ENCODE results near the gene TNNI3K. TPM values are rescaled to one million over a fixed set of nuclear protein-coding genes. Genes with fewer than 3 reads are reported as not detected.

Gene TNNI3K
- total RNA-seq, 2 donors from 2014 or later: 0.52 to 1.2 TPM

GRCh38 chr1:74333244-74333643 lies 98.1 kb downstream of the TNNI3K start:
- Mint-ChIP-seq H3K4me1 (no peaks in the 10 kb centered on the region), H3K27me3 (no peaks in the 10 kb centered on the region), H3K27ac (no peak overlapping the region), H3K9me3 (no peaks in the 10 kb centered on the region), H3K36me3 (ENCODE audit: low read depth) (no peaks in the 10 kb centered on the region), H3K4me3 (no peak overlapping the region)
- no peak for ATAC-seq (replicated peaks)

GRCh38 chr1:74334147-74334546 lies 99.0 kb downstream of the TNNI3K start:
- no peak for ATAC-seq (replicated peaks)
- Mint-ChIP-seq H3K36me3 (ENCODE audit: low read depth) (no peaks in the 10 kb centered on the region), H3K4me3 (no peak overlapping the region), H3K9me3 (no peaks in the 10 kb centered on the region), H3K27ac (no peak overlapping the region), H3K4me1 (no peaks in the 10 kb centered on the region), H3K27me3 (no peaks in the 10 kb centered on the region)

- ATAC-seq (replicated peaks): no peak
- Mint-ChIP-seq H3K4me1 (no peaks in the 10 kb centered on the region), H3K36me3 (ENCODE audit: low read depth) (no peaks in the 10 kb centered on the region), H3K4me3 (no peak overlapping the region), H3K27me3 (no peaks in the 10 kb centered on the region), H3K27ac (no peak overlapping the region), H3K9me3 (no peaks in the 10 kb centered on the region)
These were observed 105.5 kb downstream of the TNNI3K start for GRCh38 chr1:74340656-74341055.

- H3K4me3 Mint-ChIP-seq: no peak overlapping the region
- no peak for ATAC-seq (replicated peaks)
- H3K27ac Mint-ChIP-seq: no peak overlapping the region
- H3K4me1 Mint-ChIP-seq: no peaks in the 10 kb centered on the region
- H3K36me3 Mint-ChIP-seq (ENCODE audit: low read depth): no peaks in the 10 kb centered on the region
- no peaks in the 10 kb centered on the region for H3K27me3 Mint-ChIP-seq
- no peaks in the 10 kb centered on the region for H3K9me3 Mint-ChIP-seq
These were observed 106.6 kb downstream of the TNNI3K start for GRCh38 chr1:74341702-74342339.

GRCh38 chr1:74343216-74343615 lies 108.0 kb downstream of the TNNI3K start:
- no peak for ATAC-seq (replicated peaks)
- Mint-ChIP-seq H3K27ac (no peak overlapping the region), H3K4me1 (no peaks in the 10 kb centered on the region), H3K4me3 (no peak overlapping the region), H3K36me3 (ENCODE audit: low read depth) (no peaks in the 10 kb centered on the region), H3K9me3 (no peaks in the 10 kb centered on the region), H3K27me3 (no peaks in the 10 kb centered on the region)

GRCh38 chr1:74344387-74344786 lies 109.2 kb downstream of the TNNI3K start:
- ATAC-seq (replicated peaks): no peak
- no peaks in the 10 kb centered on the region for H3K4me1 Mint-ChIP-seq
- no peaks in the 10 kb centered on the region for H3K36me3 Mint-ChIP-seq (ENCODE audit: low read depth)
- H3K4me3 Mint-ChIP-seq: no peak overlapping the region
- H3K27ac Mint-ChIP-seq: no peak overlapping the region
- no peaks in the 10 kb centered on the region for H3K27me3 Mint-ChIP-seq
- no peaks in the 10 kb centered on the region for H3K9me3 Mint-ChIP-seq

GRCh38 chr1:74356493-74356892 lies 121.3 kb downstream of the TNNI3K start:
- no peak overlapping the region for H3K27ac Mint-ChIP-seq
- H3K4me3 Mint-ChIP-seq: no peak overlapping the region
- no peak for ATAC-seq (replicated peaks)
- no peaks in the 10 kb centered on the region for H3K27me3 Mint-ChIP-seq
- H3K4me1 Mint-ChIP-seq: no peaks in the 10 kb centered on the region
- peaks cover 4% of the 10 kb centered on the region for H3K9me3 Mint-ChIP-seq
- no peaks in the 10 kb centered on the region for H3K36me3 Mint-ChIP-seq (ENCODE audit: low read depth)

GRCh38 chr1:74357150-74357549 lies 122.0 kb downstream of the TNNI3K start:
- H3K4me1 Mint-ChIP-seq: no peaks in the 10 kb centered on the region
- peaks cover 4% of the 10 kb centered on the region for H3K9me3 Mint-ChIP-seq
- H3K27me3 Mint-ChIP-seq: no peaks in the 10 kb centered on the region
- no peak overlapping the region for H3K27ac Mint-ChIP-seq
- no peak overlapping the region for H3K4me3 Mint-ChIP-seq
- no peak for ATAC-seq (replicated peaks)
- H3K36me3 Mint-ChIP-seq (ENCODE audit: low read depth): no peaks in the 10 kb centered on the region

GRCh38 chr1:74357756-74358155 lies 122.6 kb downstream of the TNNI3K start:
- peaks cover 4% of the 10 kb centered on the region for H3K9me3 Mint-ChIP-seq
- no peaks in the 10 kb centered on the region for H3K4me1 Mint-ChIP-seq
- ATAC-seq (replicated peaks): no peak
- H3K27me3 Mint-ChIP-seq: no peaks in the 10 kb centered on the region
- H3K4me3 Mint-ChIP-seq: no peak overlapping the region
- H3K36me3 Mint-ChIP-seq (ENCODE audit: low read depth): no peaks in the 10 kb centered on the region
- no peak overlapping the region for H3K27ac Mint-ChIP-seq

- no peak for ATAC-seq (replicated peaks)
- no peaks in the 10 kb centered on the region for H3K4me1 Mint-ChIP-seq
- H3K27me3 Mint-ChIP-seq: no peaks in the 10 kb centered on the region
- no peak overlapping the region for H3K4me3 Mint-ChIP-seq
- H3K9me3 Mint-ChIP-seq: peaks cover 4% of the 10 kb centered on the region
- H3K27ac Mint-ChIP-seq: no peak overlapping the region
- no peaks in the 10 kb centered on the region for H3K36me3 Mint-ChIP-seq (ENCODE audit: low read depth)
These were observed 127.5 kb downstream of the TNNI3K start for GRCh38 chr1:74362691-74363090.

GRCh38 chr1:74363220-74363619 lies 128.0 kb downstream of the TNNI3K start:
- Mint-ChIP-seq H3K27ac (no peak overlapping the region), H3K4me1 (no peaks in the 10 kb centered on the region), H3K4me3 (no peak overlapping the region), H3K36me3 (ENCODE audit: low read depth) (no peaks in the 10 kb centered on the region), H3K27me3 (no peaks in the 10 kb centered on the region), H3K9me3 (peaks cover 4% of the 10 kb centered on the region)
- ATAC-seq (replicated peaks): no peak

GRCh38 chr1:74367175-74367813 lies 132.1 kb downstream of the TNNI3K start:
- no peaks in the 10 kb centered on the region for H3K4me1 Mint-ChIP-seq
- H3K4me3 Mint-ChIP-seq: no peak overlapping the region
- no peak for ATAC-seq (replicated peaks)
- no peak overlapping the region for H3K27ac Mint-ChIP-seq
- H3K9me3 Mint-ChIP-seq: no peaks in the 10 kb centered on the region
- H3K27me3 Mint-ChIP-seq: no peaks in the 10 kb centered on the region
- no peaks in the 10 kb centered on the region for H3K36me3 Mint-ChIP-seq (ENCODE audit: low read depth)

- Mint-ChIP-seq H3K4me3 (no peak overlapping the region), H3K9me3 (no peaks in the 10 kb centered on the region), H3K4me1 (no peaks in the 10 kb centered on the region), H3K36me3 (ENCODE audit: low read depth) (no peaks in the 10 kb centered on the region), H3K27ac (no peak overlapping the region), H3K27me3 (no peaks in the 10 kb centered on the region)
- ATAC-seq (replicated peaks): no peak
These were observed 133.1 kb downstream of the TNNI3K start for GRCh38 chr1:74368335-74368734.

GRCh38 chr1:74375376-74375775 lies 140.2 kb downstream of the TNNI3K start:
- no peaks in the 10 kb centered on the region for H3K9me3 Mint-ChIP-seq
- no peaks in the 10 kb centered on the region for H3K36me3 Mint-ChIP-seq (ENCODE audit: low read depth)
- H3K27ac Mint-ChIP-seq: no peak overlapping the region
- H3K4me3 Mint-ChIP-seq: no peak overlapping the region
- H3K27me3 Mint-ChIP-seq: no peaks in the 10 kb centered on the region
- ATAC-seq (replicated peaks): no peak
- no peaks in the 10 kb centered on the region for H3K4me1 Mint-ChIP-seq

GRCh38 chr1:74380252-74380651 lies 145.1 kb downstream of the TNNI3K start:
- Mint-ChIP-seq H3K27ac (no peak overlapping the region), H3K4me1 (no peaks in the 10 kb centered on the region), H3K9me3 (no peaks in the 10 kb centered on the region), H3K4me3 (no peak overlapping the region), H3K36me3 (ENCODE audit: low read depth) (no peaks in the 10 kb centered on the region), H3K27me3 (no peaks in the 10 kb centered on the region)
- ATAC-seq (replicated peaks): no peak
